HG03097 (cell line): Measurements from ENCODE around the gene SHC1.

Experiments
- ATAC-seq: cut with Tn5 transposase; IDR thresholded peaks from one replicate; pipeline ENCODE4 v1.9.1; 2021; ENCODE audit not compliant: unreplicated experiment, low FRiP score

Gene SHC1

DNA sequence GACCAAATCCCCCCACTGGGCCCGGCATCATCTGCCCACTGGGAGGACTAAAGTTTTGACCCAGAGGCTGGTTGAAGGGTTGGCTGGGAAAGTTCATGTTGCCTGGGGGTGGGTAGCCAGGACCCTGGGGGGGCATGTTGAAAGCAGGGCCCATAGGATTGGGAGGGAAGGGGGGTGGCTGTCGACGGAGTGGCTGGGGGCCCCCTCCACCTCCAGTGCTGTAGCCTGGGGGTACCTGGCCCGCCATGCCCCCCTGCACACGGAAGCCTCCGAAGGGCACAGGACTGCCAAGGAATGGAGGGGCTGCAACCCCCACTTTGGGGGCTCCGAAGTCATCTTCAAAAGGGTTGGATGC is 11.1 kb downstream of the SHC1 start:
- ATAC-seq, result no peak

DNA sequence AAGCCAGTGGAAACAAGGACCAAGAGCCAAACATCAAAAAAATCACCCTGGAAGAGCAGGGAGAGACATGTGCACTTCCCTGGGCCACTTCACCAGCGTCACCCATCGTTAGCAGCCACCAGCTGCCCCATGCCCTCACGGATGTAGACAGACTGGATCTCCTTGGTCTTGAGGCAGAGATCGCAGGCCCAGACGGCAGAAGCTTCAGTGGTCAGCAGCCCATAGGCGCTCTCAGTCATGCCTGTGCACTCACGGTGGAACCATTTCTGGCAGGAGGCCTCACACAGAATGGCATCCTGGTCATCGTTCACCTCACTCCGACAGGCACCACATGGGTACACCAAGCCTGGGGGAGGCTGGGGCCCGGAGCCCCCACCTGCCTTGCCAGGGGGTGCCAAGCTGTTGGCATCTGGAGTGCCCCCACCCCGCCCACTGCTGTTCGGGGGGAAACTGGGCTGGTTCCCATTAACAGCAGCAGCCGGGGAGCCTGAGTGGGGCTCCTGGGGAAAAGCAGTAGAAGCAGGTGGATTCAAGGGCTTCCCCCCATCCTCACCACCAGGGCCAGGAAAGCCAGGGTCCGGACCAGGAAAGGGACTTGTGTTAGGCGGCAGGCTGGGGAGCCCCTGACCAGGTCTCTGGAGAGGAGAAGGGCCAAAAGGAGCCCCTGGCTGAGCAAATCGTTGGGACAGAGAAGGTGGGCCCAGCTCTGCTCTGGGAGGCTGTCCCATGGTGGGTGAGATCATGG is 11.7 kb downstream of the SHC1 start:
- ATAC-seq, result no peak

DNA sequence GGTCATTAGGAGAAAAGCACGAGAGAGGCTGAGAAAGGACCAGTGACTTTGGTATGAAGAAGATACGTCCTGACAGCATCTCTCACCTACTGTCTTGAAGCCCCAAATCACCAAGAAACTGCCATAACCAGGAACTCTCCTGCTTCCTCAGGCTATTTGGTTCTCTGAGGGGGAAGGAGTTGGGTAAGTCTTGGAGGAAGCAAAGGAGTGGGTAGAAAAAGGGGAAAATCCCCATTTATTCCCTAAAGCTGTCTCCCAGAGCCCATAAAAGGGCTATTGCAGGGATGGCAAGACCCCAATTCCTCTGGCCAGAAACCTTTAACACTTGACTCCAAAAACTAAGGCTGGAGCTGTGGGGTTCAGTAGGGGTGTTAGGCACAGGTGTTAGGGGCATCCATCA is 12.5 kb downstream of the SHC1 start:
- no peak for ATAC-seq

DNA sequence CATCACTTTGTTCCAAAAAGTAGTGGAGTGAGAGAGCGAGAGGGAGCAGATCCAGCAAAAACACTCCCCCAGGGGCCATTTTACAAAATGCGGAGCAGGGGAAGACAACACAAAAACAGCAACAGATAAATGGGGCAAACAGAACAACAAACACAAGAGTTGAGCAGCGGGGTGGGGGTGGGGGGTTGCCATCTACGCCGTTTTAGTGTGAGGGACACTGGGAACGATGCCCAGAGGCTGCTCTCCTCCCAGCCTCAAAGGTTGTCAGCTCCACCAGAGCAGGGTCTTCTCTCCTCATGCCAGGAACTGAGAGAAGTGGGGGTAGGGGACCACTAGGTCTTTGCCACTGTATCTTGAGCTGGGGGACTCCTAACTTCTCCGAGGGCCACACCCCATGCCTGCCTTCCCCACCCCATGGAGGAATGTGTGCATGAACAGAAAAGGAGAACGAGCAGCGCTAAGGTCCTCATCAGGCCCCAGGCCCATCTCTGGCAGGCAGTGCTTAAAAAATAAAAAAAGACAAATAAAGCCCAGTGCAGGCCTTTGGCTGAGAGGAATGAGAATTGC is 13.4 kb downstream of the SHC1 start:
- no peak for ATAC-seq

DNA sequence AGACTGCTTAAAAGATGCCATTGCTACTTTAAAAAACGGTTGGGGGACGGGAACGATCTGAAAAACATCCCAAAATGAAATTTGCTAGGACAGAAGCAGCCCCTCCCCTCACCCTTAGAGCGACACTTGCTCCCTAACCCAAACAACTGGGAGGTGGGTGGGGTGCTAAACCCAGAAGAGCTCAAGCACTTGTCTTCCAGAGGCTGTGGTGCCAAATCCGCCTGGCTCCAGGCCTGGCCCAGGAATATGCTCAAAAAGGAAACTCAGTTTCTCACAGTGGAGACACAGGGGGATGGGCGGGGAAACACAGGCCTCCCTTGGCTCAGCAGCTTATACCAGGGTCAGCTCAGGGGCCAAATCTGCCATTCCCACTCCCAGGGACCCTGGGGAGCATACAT is 14.0 kb downstream of the SHC1 start:
- no peak for ATAC-seq

DNA sequence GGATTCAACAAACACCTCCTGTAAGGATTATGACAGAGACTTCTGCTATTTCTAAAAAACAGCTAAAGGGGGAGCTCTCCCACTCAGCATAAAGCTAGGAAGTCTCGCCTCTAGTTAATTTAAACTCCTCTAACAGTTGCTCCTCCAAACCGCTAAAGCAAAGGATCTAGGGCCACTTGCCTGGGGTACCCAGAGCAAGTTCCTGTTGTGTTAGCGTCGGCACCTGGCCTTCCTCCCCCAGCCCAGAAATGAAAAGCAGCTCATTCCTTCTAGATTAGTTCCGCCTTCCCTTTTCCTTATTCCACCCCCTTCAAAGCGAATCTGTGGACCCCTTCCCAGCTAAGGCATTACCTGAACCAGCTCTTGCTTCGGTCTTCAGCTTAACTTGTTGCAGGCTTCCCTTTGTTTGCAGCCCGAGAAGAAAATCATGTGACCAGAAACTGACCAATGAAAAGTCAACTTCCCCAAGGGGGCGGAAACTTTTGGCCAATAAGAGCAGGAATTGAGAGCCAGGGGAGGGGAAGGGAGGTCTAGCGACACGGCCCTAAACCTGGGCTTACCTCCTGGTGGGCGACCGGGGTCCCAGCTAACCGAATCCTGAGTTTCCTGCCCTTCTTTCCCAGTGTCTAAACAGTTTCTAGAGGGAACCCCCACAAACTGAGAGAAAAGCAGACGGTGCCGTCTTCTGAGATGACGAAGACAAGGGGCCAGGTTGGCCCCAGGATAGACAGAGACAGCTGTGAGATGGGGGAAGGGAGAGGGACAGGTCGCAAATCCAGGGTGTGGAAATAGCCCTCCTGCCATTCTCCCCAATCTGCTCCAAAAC is 14.6 kb downstream of the SHC1 start, which contains the start of gene PBXIP1:
Gene PBXIP1, minus strand, starts transcription at position 382 of the 826 bp plus-strand sequence. CDS start 2,378 bp downstream, outside the sequence.
- ATAC-seq, result peak; percentile 49

DNA sequence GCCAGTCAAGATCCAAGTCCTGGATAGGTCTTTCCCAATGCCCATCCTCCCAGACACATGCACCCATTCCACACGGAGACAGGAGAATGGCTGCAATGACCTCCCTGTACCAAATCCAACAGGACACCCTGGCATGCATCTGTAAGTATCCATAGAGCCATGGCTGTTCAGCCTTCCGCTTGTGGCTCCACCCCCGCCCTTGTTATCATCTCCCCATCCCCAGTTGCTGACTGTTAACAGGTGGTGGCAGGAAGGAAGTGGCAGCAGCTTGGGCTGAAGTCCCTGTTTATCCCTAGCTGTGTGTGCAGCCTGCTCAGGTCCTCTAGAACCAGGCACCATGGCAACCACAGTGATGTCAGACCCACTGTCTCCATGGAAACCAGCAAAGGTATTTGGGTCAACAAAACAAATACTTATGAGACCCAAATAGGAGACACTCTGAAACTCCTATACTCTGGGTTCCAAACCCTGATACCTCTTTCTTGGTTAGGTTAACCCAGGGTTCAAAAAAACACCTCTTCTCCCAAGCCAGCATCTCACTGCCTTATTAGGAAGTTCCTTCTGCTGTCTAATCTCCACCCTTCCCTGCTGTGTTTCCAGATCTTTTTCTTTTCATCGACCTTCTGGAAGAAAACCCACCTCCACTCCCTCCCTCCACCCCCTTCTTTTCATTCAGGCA is 15.4 kb downstream of the SHC1 start:
- peak; percentile 50 for ATAC-seq

DNA sequence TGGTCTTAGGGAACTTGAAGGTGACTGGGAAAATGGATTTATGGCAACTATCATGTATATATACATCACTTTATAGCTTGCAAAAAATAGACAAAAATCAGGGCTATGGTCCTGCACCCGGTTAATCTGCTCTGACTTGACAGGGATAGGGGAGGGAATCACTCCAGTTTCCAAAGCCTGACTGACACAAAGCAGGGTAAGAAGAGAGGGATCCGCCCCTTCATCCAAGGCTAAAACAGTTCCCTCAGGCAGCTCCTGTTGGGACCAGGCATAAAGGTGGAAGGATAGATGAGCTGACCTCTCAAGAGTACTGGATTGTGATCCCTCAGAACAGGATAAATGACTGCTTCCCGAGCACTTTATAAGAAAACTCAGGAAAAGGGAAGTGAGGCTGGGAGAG is 16.0 kb downstream of the SHC1 start:
- no peak for ATAC-seq

DNA sequence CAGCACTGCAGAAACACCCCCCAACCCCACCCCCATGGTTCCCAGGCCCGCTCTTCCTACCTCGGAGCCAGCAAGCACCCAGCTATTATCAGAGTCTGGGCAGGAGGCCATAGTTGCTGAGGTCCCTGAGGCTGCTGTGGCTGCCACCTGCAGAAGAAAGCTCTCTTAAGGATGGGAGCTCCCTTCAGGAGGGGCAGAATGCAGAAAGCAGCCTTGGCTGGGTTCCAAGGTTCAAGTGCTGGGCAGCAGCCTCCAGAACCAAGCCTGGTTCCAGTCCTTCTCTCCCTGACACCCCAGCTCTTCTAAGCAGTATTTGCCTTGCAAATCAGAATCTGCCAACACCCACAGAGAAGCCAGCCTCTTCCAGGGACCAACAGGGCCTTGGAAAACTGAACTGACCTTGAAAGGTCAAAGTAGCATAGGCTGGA is 16.9 kb downstream of the SHC1 start:
- ATAC-seq, result no peak

DNA sequence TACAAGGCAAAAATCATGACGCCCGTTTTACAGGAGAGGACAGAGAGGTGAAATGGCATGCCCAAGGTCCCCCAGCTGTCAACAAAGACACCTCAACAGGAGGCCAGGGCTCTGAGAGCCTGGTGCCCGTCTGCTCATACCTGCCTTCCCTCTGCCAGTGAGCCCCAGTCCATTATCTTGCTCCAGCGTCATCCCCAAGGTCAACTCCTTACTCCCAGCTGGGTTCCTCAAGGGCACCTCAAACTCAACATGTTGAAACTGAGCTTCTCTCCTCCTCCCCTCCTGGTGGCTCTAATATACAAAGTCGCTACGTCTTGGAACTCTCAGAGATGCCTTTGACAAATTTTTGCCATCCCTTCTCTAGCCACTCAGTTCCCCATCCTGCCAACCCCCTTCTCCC is 17.9 kb downstream of the SHC1 start:
- no peak for ATAC-seq

DNA sequence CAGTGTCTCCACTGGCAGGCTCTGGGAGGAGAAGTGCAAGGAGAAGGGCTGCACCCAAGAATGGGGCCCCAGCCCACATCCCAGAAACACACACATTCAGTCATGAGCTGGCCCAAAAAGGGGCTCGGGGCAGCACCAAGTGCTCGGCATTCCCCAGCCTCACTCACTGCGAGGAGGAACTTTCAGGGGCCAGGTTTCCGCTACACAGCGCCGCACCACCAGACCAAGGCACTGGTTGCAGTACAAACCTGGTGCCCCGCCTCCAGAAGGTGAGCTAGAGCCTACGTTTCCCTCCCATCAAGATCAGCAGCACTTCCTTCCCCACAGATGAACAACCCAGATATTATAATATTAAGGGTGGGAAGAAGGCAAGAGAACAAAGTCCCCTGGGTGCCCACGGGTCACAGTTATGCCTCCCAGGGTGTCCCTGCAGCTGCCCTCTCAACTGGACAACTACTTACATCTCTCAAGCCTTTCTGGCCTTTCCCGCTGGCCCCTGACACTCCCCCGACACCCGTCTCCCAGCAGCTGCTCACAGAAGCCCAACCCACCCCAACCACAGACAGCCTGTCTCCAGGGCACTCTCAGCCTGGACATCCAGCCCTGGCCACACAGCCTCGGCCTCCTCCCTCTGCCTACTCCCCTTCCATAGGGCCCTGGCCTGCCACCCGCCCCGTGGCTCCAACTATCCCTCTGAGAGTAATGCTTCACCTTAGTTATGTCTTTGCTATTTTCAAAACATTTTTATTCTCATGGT is 18.5 kb downstream of the SHC1 start:
- no peak for ATAC-seq

DNA sequence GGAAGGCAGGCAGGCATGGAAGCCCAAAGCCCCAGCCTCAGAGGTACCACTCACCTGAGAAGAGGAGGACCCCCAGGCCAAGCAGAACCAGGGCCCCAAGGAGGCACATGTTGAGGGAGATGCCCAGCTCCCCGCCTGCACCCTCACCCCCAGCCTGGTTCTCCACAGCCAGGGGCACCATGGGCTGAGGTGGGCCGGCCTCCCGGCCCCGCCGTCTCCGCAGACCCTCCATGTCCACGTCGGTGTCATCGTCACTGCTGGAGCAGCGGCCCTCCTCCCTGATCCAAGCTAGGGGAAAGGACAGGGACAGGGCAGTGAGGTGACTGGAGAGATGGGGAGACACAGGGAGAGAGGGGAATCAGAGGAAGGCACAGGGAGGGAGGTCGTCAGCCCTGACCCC is 22.5 kb downstream of the SHC1 start:
- no peak for ATAC-seq

DNA sequence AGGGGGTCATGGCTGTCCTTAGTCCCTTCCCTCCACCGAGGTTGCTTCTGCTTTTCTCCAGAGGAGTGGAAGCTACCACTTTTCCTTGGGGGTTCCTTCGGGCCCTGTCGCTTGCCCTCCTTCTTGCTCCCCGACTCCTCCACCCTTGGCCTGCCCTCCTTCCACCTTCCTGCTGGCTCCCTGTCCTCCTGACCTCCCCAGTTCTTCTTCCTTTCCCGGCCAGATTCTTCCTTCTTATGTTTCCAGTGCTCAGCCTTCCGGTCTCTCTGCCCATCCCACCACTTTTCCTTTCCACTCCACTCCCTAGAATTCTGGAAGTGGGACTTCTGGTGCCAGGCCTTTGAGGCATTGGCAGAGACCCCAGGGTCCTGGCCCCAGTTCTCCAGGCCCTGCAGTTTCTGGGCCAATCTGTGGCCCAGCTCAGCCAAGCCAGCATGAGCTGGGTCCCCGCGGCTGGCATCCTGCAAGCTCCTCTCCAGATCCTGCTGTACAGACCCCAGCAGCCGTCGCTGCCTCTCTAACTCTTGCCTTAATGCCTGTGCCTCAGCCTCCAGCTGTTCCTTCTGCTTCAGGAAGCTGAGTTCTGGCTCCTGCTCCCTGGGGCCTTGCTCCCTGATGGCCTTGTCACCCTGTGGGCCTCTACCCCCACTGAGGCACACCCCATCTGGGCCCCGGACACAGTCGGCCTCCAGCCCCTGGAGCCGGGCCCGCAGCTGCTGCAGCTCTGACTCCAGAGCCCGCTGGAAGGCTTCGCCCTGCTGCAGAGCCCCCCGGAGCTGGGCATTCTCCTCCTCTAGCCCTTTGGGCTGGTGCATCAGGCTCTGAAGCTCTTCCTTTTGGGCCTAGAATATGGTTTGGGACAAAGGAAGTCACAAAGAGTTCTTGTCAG is 24.3 kb downstream of the SHC1 start:
- no peak for ATAC-seq

DNA sequence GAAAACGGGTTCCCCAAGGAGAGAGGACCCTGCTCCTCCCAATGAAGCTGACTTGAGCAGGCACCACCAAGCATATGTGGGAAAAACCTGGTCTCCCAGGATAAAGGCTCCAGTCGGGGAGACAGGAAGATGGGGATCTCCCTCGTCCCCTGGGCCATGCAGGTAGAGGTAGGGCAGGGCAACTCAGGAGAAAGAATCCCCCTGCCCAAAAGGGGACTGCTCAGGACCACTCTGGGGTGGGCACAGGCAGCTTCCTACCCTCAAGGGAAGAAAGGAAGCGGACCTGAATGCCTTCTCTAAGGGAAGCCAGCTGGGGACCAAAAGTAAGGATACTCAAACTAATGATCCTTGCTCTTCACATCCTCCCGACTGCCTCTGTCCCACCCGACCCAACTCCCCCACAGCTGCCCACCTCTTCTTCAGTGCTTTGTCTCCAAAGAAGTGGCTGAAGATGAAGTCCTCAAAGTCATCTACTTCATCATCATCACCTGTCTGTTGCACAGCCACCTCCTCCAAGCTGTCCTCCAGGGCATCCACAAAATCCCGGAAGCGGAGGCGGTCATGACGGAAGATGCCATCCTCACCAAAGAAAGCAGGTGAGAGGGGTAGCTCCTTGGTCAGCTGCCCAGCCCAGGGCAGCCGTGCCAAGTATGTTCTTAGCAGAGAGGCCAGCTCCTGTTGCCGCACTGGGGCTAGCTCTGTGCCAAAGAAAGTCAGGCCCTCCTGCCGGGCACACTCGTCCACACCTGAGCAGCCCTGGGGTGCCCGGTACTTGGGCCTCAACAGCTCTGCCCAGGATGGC is 25.2 kb downstream of the SHC1 start:
- no peak for ATAC-seq

DNA sequence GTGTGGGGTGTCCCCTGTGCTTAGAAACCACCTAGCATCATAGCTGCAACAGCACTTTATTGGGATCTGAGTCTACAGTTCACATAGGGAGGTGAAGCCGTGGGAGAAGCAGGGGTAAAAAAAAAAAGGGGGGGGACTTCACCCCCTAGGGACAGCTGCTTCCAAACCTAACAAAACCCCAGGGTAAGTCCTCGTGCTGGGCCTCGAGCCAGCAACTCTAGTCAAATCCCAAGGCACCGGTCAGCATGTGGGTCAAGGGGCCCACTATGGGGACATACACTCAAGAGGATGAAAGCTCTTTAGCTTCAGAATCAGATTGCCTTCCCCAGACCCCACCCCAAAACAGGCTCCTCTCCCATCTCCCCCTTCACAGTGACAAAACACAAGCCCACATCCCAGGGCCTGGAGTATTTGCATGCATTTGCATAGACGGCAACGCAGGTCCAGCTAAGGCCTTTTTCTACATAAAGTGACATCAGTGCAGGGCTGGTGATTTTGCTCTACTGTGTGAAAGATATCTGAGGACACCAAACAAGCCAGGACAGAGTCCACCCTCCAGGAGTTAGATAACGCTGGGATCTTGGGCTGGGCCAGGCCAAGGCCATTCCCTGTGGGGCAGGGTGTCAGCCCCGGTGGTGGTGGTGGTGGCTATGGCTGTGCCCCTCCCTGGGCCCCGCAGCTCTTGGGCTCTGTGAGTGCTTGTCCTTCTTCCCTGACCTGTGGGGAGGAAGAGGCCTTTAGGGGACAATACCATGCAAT is 26.0 kb downstream of the SHC1 start:
- no peak for ATAC-seq

DNA sequence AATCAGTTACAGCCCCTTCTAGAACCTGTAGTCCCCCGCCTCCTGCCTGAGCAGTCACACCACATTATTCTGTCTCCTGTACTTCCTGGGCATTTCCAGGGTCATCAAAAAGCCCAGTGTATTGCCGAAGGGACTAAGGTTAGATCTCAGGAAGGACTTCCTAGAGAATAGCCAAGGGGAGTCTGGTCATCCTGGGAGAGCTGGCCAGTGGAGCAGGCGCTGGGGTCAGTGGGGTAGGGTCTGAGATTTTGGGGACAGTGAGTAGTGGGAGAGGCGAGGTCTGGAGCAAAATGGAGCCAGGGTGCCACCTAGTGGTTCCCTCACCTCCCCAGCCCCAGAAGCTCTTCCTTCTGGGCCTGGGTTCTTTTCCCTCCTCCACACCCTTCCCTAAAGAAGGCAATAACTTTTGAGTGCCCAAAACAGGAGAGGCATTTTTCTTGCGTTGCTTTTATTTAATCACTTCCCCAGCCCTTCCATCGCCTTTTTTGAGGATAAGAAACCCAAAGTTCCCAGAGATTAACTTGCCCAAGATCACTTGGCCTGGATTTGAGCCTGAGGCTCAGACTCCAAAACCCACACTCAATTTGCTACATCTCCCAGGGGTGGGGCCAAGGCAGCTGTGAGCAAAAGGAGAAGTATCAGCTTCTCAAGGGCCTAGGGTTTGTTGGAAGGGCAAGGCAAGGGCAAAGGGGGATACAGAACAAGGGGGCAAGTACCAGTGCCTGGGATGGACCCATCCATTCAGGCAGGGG is 26.7 kb downstream of the SHC1 start:
- no peak for ATAC-seq

DNA sequence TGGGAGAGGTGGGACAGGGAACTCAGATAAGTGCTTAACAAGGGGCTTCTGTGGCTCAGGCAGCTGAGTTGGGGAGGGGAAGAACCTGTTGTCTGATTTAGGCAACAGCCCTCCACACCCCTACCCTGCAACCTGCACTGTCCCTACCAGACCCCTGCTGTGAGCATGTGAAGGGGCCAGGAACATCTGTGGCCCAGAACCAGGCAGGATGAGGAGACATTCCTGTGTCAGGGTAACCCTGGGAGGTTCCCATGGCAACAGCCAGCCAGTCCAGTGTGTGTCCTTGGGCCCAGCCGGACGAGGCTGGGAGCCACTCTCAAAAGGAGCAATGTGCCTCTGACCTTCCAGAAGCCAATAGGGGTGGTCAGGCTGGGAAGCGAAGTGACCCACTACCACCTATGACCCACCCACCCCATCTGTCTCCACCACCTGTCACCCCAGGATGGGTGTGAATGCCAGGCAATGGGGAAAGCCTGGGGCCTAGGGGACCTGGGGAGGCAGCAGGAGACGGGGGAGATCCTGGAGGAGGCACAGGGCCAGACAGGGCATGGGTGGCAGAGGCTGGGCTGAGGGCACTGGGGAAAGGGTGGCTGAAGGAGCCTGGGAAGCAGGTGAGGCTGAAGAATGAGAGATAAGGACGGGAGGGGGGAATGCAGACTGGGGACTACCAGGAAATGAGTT is 29.1 kb downstream of the SHC1 start:
- no peak for ATAC-seq
